Activated naive CD8-positive, alpha-beta T cell treated with anti-CD3 and anti-CD28 coated beads for 36 hours (primary cell): Measurements from ENCODE around the gene MYMK. TPM values are rescaled to one million over a fixed set of nuclear protein-coding genes. Genes with fewer than 3 reads are reported as not detected.
A peak's percentile ranks its signal among the peaks of the same experiment; 100 is the strongest.

Source experiments
- DNase-seq: peaks from one replicate; pipeline ENCODE4 v3.0.0; 2021
- H3K27ac Mint-ChIP-seq: one replicate; pipeline ENCODE4 v1.8.0; 2022; ENCODE audit warnings: mild to moderate bottlenecking, moderate library complexity, mixed read lengths
- H3K27me3 Mint-ChIP-seq: one replicate; pipeline ENCODE4 v1.8.0; 2022; ENCODE audit warnings: mild to moderate bottlenecking, mixed read lengths
- H3K36me3 Mint-ChIP-seq: one replicate; pipeline ENCODE4 v1.8.0; 2021; ENCODE audit warnings: mild to moderate bottlenecking, mixed read lengths
- H3K4me1 Mint-ChIP-seq: one replicate; pipeline ENCODE4 v1.8.0; 2021; ENCODE audit warnings: mixed read lengths
- H3K4me3 Mint-ChIP-seq: one replicate; pipeline ENCODE4 v1.8.0; 2022; ENCODE audit warnings: mild to moderate bottlenecking, moderate library complexity, mixed read lengths
- H3K9me3 Mint-ChIP-seq: one replicate; pipeline ENCODE4 v1.8.0; 2022; ENCODE audit warnings: mixed read lengths
- total RNA-seq, 2 experiments: library from RNA; stranded (reverse); gene quantifications; one replicate each; pipeline ENCODE4 v1.2.3, GENCODE V29; 2021

The MYMK gene
- total RNA-seq, 2 experiments from 2014 or later = not detected

GRCh38 chr9:133562611-133563290 is 38.0 kb upstream of the MYMK start:
- Mint-ChIP-seq H3K4me1 (peaks cover 17% of the 10 kb centered on the region), H3K4me3 (no peak overlapping the region), H3K27ac (no peak overlapping the region), H3K9me3 (no peaks in the 10 kb centered on the region), H3K36me3 (no peaks in the 10 kb centered on the region), H3K27me3 (no peaks in the 10 kb centered on the region)
- no peak for DNase-seq

GRCh38 chr9:133561976-133562554 is 37.3 kb upstream of the MYMK start:
- H3K36me3 Mint-ChIP-seq = no peaks in the 10 kb centered on the region
- H3K4me3 Mint-ChIP-seq = no peak overlapping the region
- no peaks in the 10 kb centered on the region for H3K27me3 Mint-ChIP-seq
- H3K27ac Mint-ChIP-seq = no peak overlapping the region
- no peak for DNase-seq
- peaks cover 17% of the 10 kb centered on the region for H3K4me1 Mint-ChIP-seq
- no peaks in the 10 kb centered on the region for H3K9me3 Mint-ChIP-seq

GRCh38 chr9:133560944-133561343 is 36.2 kb upstream of the MYMK start:
- Mint-ChIP-seq H3K4me1 (peaks cover 17% of the 10 kb centered on the region), H3K9me3 (no peaks in the 10 kb centered on the region), H3K27ac (no peak overlapping the region), H3K27me3 (no peaks in the 10 kb centered on the region), H3K4me3 (no peak overlapping the region), H3K36me3 (no peaks in the 10 kb centered on the region)
- no peak for DNase-seq

GRCh38 chr9:133560311-133560710 is 35.6 kb upstream of the MYMK start:
- H3K4me3 Mint-ChIP-seq = no peak overlapping the region
- peaks cover 17% of the 10 kb centered on the region for H3K4me1 Mint-ChIP-seq
- no peaks in the 10 kb centered on the region for H3K27me3 Mint-ChIP-seq
- no peak for DNase-seq
- no peaks in the 10 kb centered on the region for H3K36me3 Mint-ChIP-seq
- no peak overlapping the region for H3K27ac Mint-ChIP-seq
- no peaks in the 10 kb centered on the region for H3K9me3 Mint-ChIP-seq

GRCh38 chr9:133558191-133559126 is 33.7 kb upstream of the MYMK start:
- Mint-ChIP-seq H3K4me3 (no peak overlapping the region), H3K27ac (no peak overlapping the region), H3K36me3 (no peaks in the 10 kb centered on the region), H3K9me3 (no peaks in the 10 kb centered on the region), H3K4me1 (peaks cover 17% of the 10 kb centered on the region), H3K27me3 (no peaks in the 10 kb centered on the region)
- DNase-seq = peak; percentile 23

- Mint-ChIP-seq H3K36me3 (no peaks in the 10 kb centered on the region), H3K27me3 (no peaks in the 10 kb centered on the region), H3K4me3 (no peak overlapping the region), H3K27ac (no peak overlapping the region), H3K4me1 (peaks cover 12% of the 10 kb centered on the region), H3K9me3 (no peaks in the 10 kb centered on the region)
- DNase-seq = no peak
Measured at GRCh38 chr9:133557581-133557980, 32.8 kb upstream of the MYMK start.

- Mint-ChIP-seq H3K36me3 (no peaks in the 10 kb centered on the region), H3K9me3 (no peaks in the 10 kb centered on the region), H3K27me3 (no peaks in the 10 kb centered on the region), H3K4me1 (peaks cover 12% of the 10 kb centered on the region), H3K4me3 (no peak overlapping the region), H3K27ac (no peak overlapping the region)
- no peak for DNase-seq
Measured at GRCh38 chr9:133556354-133556753, 31.6 kb upstream of the MYMK start.

GRCh38 chr9:133554729-133555128 is 30.0 kb upstream of the MYMK start:
- peaks cover 12% of the 10 kb centered on the region for H3K4me1 Mint-ChIP-seq
- no peak overlapping the region for H3K27ac Mint-ChIP-seq
- no peaks in the 10 kb centered on the region for H3K9me3 Mint-ChIP-seq
- no peaks in the 10 kb centered on the region for H3K27me3 Mint-ChIP-seq
- no peak overlapping the region for H3K4me3 Mint-ChIP-seq
- H3K36me3 Mint-ChIP-seq = no peaks in the 10 kb centered on the region
- no peak for DNase-seq

GRCh38 chr9:133553973-133554713 is 29.4 kb upstream of the MYMK start:
- Mint-ChIP-seq H3K27me3 (no peaks in the 10 kb centered on the region), H3K36me3 (no peaks in the 10 kb centered on the region), H3K9me3 (no peaks in the 10 kb centered on the region), H3K4me1 (peaks cover 12% of the 10 kb centered on the region), H3K27ac (no peak overlapping the region), H3K4me3 (no peak overlapping the region)
- no peak for DNase-seq

GRCh38 chr9:133553123-133553522 is 28.4 kb upstream of the MYMK start:
- Mint-ChIP-seq H3K4me1 (peaks cover 2% of the 10 kb centered on the region), H3K36me3 (no peaks in the 10 kb centered on the region), H3K9me3 (no peaks in the 10 kb centered on the region), H3K27ac (no peak overlapping the region), H3K4me3 (no peak overlapping the region), H3K27me3 (no peaks in the 10 kb centered on the region)
- DNase-seq = no peak

GRCh38 chr9:133552236-133552635 is 27.5 kb upstream of the MYMK start:
- Mint-ChIP-seq H3K27ac (no peak overlapping the region), H3K4me3 (no peak overlapping the region), H3K36me3 (no peaks in the 10 kb centered on the region), H3K9me3 (no peaks in the 10 kb centered on the region), H3K27me3 (no peaks in the 10 kb centered on the region), H3K4me1 (no peaks in the 10 kb centered on the region)
- DNase-seq = no peak

GRCh38 chr9:133551446-133551845 is 26.7 kb upstream of the MYMK start:
- Mint-ChIP-seq H3K27me3 (no peaks in the 10 kb centered on the region), H3K27ac (no peak overlapping the region), H3K4me3 (no peak overlapping the region), H3K36me3 (no peaks in the 10 kb centered on the region), H3K9me3 (no peaks in the 10 kb centered on the region), H3K4me1 (no peaks in the 10 kb centered on the region)
- no peak for DNase-seq

- no peaks in the 10 kb centered on the region for H3K9me3 Mint-ChIP-seq
- no peaks in the 10 kb centered on the region for H3K36me3 Mint-ChIP-seq
Measured at GRCh38 chr9:133547116-133547515, 22.4 kb upstream of the MYMK start.

GRCh38 chr9:133546287-133546680 is 21.5 kb upstream of the MYMK start:
- H3K27me3 Mint-ChIP-seq = no peaks in the 10 kb centered on the region
- H3K36me3 Mint-ChIP-seq = no peaks in the 10 kb centered on the region
- no peak overlapping the region for H3K4me3 Mint-ChIP-seq
- no peak overlapping the region for H3K27ac Mint-ChIP-seq
- DNase-seq = no peak
- no peaks in the 10 kb centered on the region for H3K9me3 Mint-ChIP-seq
- H3K4me1 Mint-ChIP-seq = no peaks in the 10 kb centered on the region

More at GRCh38 chr9:133547116-133547515, 22.4 kb upstream of the MYMK start:
- DNase-seq = no peak
- Mint-ChIP-seq H3K4me3 (no peak overlapping the region), H3K27me3 (no peaks in the 10 kb centered on the region), H3K4me1 (no peaks in the 10 kb centered on the region), H3K27ac (no peak overlapping the region)
